ENCODE data around the gene CD44.
A peak's percentile ranks its signal among the peaks of the same experiment; 100 is the strongest.

Gene CD44

GRCh38 chr11:35232891-35233330 is 93.9 kb downstream of the CD44 start:
- no peak for DNase-seq (ENCODE audit: low read depth, low spot score)
- TF ChIP-seq CTCF (IDR thresholded peaks at IDR 0.05; ENCODE audit: low read depth, low read length): no peak
- no peak overlapping the region for H3K4me3 ChIP-seq (ENCODE audit: low read depth, low read length)
- in situ Hi-C loops (cut with HindIII; ENCODE audit: low sequenced_read_pairs): no loop called here

GRCh38 chr11:35233518-35233917 is 94.5 kb downstream of the CD44 start:
- DNase-seq (ENCODE audit: low read depth, low spot score): no peak
- TF ChIP-seq CTCF (IDR thresholded peaks at IDR 0.05; ENCODE audit: low read depth, low read length): no peak

GRCh38 chr11:35234460-35235156 is 95.6 kb downstream of the CD44 start:
- in situ Hi-C loops (cut with HindIII; ENCODE audit: low sequenced_read_pairs): no loop called here
- DNase-seq (ENCODE audit: low read depth, low spot score): peak; percentile 54
- no peak overlapping the region for H3K4me3 ChIP-seq (ENCODE audit: low read depth, low read length)
- TF ChIP-seq CTCF (IDR thresholded peaks at IDR 0.05; ENCODE audit: low read depth, low read length): no peak

More at GRCh38 chr11:35233518-35233917, 94.5 kb downstream of the CD44 start:
- H3K4me3 ChIP-seq (ENCODE audit: low read depth, low read length): no peak overlapping the region
- in situ Hi-C loops (cut with HindIII; ENCODE audit: low sequenced_read_pairs): no loop called here

GRCh38 chr11:35235157-35235468 is 96.1 kb downstream of the CD44 start:
- in situ Hi-C loops (cut with HindIII; ENCODE audit: low sequenced_read_pairs): no loop called here
- no peak overlapping the region for H3K4me3 ChIP-seq (ENCODE audit: low read depth, low read length)
- no peak for DNase-seq (ENCODE audit: low read depth, low spot score)
- TF ChIP-seq CTCF (IDR thresholded peaks at IDR 0.05; ENCODE audit: low read depth, low read length): no peak

GRCh38 chr11:35235498-35235897 is 96.5 kb downstream of the CD44 start:
- no peak overlapping the region for H3K4me3 ChIP-seq (ENCODE audit: low read depth, low read length)
- DNase-seq (ENCODE audit: low read depth, low spot score): no peak
- TF ChIP-seq CTCF (IDR thresholded peaks at IDR 0.05; ENCODE audit: low read depth, low read length): no peak
- in situ Hi-C loops (cut with HindIII; ENCODE audit: low sequenced_read_pairs): no loop called here

GRCh38 chr11:35235936-35236666 is 97.1 kb downstream of the CD44 start:
- DNase-seq (ENCODE audit: low read depth, low spot score): peak; percentile 79
- no peak for TF ChIP-seq CTCF (IDR thresholded peaks at IDR 0.05; ENCODE audit: low read depth, low read length)
- H3K4me3 ChIP-seq (ENCODE audit: low read depth, low read length): no peak overlapping the region
- in situ Hi-C loops (cut with HindIII; ENCODE audit: low sequenced_read_pairs): no loop called here
